Spinal cord (tissue), 10 donors: ENCODE results near the gene NRP1. TPM values are rescaled to one million over a fixed set of nuclear protein-coding genes. Genes with fewer than 3 reads are reported as not detected.

Experiments used
- DNase-seq, 6 donors: peaks; one replicate each; pipeline versions ENCODE4 v3.0.0 to v3.0.0-alpha.2; 2013 to 2015; ENCODE audit warnings: low spot score in 6 of 6, low read depth in 4 of 6
- H3K27ac ChIP-seq: one replicate; pipeline ENCODE4 v1.5.1; 2013; ENCODE audit warnings: low read depth, low read length, control low read depth
- H3K27me3 ChIP-seq: one replicate; pipeline ENCODE4 v1.6.1; 2013; ENCODE audit warnings: low read length; ENCODE audit not compliant: control insufficient read depth, insufficient read depth
- H3K36me3 ChIP-seq: one replicate; pipeline ENCODE4 v1.6.1; 2013; ENCODE audit warnings: low read length; ENCODE audit not compliant: control insufficient read depth, insufficient read depth
- H3K4me1 ChIP-seq: one replicate; pipeline ENCODE4 v1.6.1; 2013; ENCODE audit warnings: low read length; ENCODE audit not compliant: control insufficient read depth, insufficient read depth
- H3K4me3 ChIP-seq: one replicate; pipeline ENCODE4 v1.5.1; 2013; ENCODE audit warnings: low read depth, low read length, control low read depth
- H3K9me3 ChIP-seq: one replicate; pipeline ENCODE4 v1.6.1; 2013; ENCODE audit warnings: low read length; ENCODE audit not compliant: control insufficient read depth, insufficient read depth
- WGBS: methylation state at CpG from one replicate; pipeline ENCODE4 v1.1.5; 2013; ENCODE audit warnings: missing lambda C conversion rate; ENCODE audit not compliant: insufficient coverage; 5-methylcytosine and 5-hydroxymethylcytosine counted together
- polyA plus RNA-seq, 2 donors: library from polyadenylated mRNA; unstranded; fragments of 120-200 nt; gene quantifications; one replicate each; pipeline ENCODE4 v1.2.1, GENCODE V29; 2013; ENCODE audit not compliant: insufficient read length in 2 of 2
- total RNA-seq, 2 donors: library from RNA; depleted of rRNA in 1 of 2; stranded (reverse); fragments of 120-200 nt in 1 of 2; fragments of >200 nt in 1 of 2; gene quantifications; one replicate each; pipeline versions ENCODE4 v1.2.3 to v1.2.4, GENCODE V29; 2013 to 2014
- donor health status: healthy.

The NRP1 gene
- total and polyA plus RNA-seq, 4 donors: 61.8 to 96.6 (median 80.2) TPM

DNA sequence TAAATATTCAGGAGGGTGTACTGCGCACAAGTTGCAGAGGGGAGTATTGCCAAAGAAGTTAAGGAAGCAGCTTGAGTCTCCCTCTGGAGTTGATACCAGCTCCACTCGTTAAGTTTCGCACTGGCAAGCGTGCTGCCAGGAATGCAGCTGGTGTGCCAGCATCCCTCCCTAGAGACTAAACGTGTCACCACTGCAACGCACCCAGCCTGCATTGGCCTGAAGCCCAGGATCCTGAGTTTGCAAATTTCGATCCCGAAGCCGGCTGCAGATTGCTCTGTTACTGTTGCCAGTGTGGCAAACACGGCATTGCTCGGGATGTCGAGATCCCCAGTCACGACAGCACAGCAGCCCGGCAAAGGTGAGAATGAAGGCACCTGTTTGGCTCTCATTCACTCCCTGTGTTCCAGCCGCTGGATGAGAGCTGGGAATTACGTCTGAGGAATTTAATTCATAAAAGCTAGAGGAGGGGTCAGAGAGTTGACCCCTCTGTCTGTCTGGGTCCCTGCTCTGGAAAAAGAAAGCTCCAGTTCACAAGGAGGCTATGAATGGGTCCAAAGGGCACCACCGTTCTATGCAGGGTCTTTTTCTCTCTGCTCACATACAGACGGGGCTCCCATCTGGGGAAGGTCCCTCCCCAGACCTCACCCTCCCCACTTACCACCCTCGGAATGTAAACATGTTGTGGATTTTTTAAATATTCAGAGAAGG is 61.0 kb downstream of the NRP1 start:
- WGBS: 7% methylated on average over 14 of the region's 19 CpGs

DNA sequence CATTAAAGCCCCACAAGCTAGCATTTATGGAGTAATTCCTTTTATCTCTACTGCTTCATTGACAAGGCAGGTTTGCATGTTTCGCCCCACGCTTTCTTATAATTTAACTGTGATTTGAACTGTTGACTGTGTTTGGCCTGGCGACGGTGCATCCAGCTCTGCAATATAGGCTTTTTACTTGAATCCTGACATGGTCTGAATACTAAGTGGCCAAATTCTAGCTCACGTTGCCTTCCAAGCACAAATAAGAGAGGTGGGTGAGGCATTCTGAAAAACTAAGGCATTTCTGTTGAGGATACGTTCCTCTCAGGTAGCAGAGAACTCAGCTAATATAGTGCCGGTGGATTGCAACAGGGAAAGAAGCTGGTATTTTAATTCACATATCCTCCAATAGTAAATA is 61.8 kb downstream of the NRP1 start:
- H3K27ac ChIP-seq: peak overlapping the region; percentile 52
- H3K27me3 ChIP-seq: no peaks in the 10 kb centered on the region
- no peaks in the 10 kb centered on the region for H3K9me3 ChIP-seq
- H3K4me1 ChIP-seq: peaks cover 20% of the 10 kb centered on the region
- peak in 1 of 6 donors; percentile 78 for DNase-seq
- H3K4me3 ChIP-seq: no peak overlapping the region
- 15% methylated on average over 2 of the region's 7 CpGs for WGBS
- H3K36me3 ChIP-seq: peaks cover 3% of the 10 kb centered on the region

More for the DNA sequence above, 61.0 kb downstream of the NRP1 start:
- Histone ChIP-seq H3K36me3 (peaks cover 3% of the 10 kb centered on the region), H3K9me3 (no peaks in the 10 kb centered on the region), H3K27me3 (no peaks in the 10 kb centered on the region), H3K27ac (peak overlapping the region; percentile 25), H3K4me3 (no peak overlapping the region), H3K4me1 (peaks cover 20% of the 10 kb centered on the region)
- peak in 4 of 6 donors; percentile 53 to 98 (median 80) for DNase-seq

DNA sequence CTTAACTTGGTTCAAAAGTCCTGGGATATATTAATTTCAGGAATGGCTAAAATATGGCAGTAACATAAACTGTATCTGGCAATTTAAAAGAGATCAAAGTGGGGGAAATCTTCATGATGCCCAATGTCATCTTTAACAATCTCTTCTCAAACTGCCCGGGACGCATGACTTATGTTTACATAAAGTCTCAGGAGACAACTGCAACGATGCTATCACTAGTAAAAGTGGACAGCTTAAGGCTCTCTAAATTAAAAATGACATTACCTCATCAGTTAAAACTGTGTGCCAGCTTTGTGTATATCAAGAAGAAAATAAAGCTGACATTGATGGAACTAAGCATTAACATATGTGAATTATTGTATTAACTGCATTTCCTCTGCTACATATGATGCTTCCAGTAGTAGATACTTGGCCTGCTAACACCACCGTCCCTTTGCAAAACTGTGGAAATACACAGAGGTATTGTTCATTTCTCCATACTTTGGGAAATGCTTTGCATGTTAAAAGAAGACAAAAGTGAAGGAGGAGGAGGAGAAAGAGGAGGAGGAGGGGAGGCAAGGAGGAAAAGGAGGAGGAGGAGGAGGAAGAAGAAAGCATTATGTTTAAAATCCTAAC is 62.4 kb downstream of the NRP1 start:
- Histone ChIP-seq H3K36me3 (peaks cover 3% of the 10 kb centered on the region), H3K27ac (peak overlapping the region; percentile 52), H3K9me3 (no peaks in the 10 kb centered on the region), H3K4me3 (no peak overlapping the region), H3K4me1 (peaks cover 16% of the 10 kb centered on the region), H3K27me3 (no peaks in the 10 kb centered on the region)
- DNase-seq: no peak
- WGBS: no CpG with 5 or more reads among the region's 4 CpGs

DNA sequence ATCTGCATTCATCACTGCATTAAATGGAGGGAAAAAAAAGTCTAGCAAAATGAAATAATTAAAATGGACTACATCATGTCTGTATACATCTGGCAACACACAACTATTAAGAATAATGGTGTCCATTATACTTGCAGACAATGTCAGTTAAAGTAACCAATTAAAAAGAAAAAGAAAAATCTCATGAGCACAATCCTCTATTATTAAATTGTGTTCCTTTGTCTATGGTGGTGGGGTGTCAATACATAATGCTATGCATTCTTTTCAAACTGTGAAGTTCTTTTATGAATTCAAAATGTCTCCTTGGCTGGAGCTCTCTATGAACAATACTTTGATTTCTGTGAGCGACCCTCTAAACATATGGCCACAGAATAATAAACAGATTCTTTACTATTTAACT is 63.5 kb downstream of the NRP1 start:
- peak overlapping the region; percentile 6 for H3K27ac ChIP-seq
- H3K4me1 ChIP-seq: peaks cover 16% of the 10 kb centered on the region
- WGBS: 43% methylated on average over 1 of the region's 1 CpG
- H3K27me3 ChIP-seq: no peaks in the 10 kb centered on the region
- peaks cover 3% of the 10 kb centered on the region for H3K36me3 ChIP-seq
- no peak overlapping the region for H3K4me3 ChIP-seq
- no peaks in the 10 kb centered on the region for H3K9me3 ChIP-seq
- no peak for DNase-seq

DNA sequence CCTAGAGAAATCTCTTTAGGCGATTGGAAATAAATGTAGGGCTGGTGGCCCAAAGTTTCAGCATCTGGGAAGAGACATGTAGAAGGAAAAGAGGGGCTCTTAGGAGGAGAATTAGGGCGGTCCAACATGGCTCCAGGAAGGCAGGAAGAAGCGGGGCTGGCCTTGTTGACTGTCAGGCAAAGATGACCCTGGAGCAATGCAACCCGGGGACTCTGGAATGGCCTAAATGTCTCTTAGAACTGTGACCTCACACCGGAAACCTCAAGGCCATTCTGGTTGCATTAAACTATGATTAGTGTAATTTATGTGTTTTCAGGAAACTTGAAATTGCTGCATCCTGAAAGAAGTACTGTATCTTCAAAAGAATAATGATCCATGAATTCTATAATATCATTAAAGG is 66.8 kb downstream of the NRP1 start:
- no peak for DNase-seq
- H3K27ac ChIP-seq: no peak overlapping the region
- H3K4me3 ChIP-seq: no peak overlapping the region
- H3K36me3 ChIP-seq: peaks cover under 1% of the 10 kb centered on the region
- H3K4me1 ChIP-seq: peaks cover 6% of the 10 kb centered on the region
- no peaks in the 10 kb centered on the region for H3K9me3 ChIP-seq
- no peaks in the 10 kb centered on the region for H3K27me3 ChIP-seq
- WGBS: 89% methylated on average over 5 of the region's 5 CpGs

DNA sequence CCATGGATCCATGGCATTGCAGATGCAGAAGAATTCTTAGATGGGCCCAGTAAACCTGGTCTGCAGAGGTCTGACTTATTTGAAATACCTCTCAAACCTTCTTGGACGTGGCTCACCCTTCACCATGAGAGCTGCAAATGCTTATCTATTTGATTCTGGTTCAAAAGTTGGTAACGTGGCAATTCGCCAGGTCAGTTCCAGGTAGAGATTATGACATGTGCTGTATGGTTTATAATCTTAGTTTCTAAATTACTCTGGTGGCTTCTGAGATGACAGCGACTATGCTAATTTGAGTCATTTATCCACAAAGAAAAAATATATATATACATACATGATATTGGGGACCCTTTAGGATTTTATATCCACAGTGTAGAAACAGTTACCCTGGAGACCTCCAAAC is 68.8 kb downstream of the NRP1 start:
- DNase-seq: no peak
- peaks cover 4% of the 10 kb centered on the region for H3K36me3 ChIP-seq
- no peak overlapping the region for H3K27ac ChIP-seq
- H3K9me3 ChIP-seq: no peaks in the 10 kb centered on the region
- H3K4me1 ChIP-seq: no peaks in the 10 kb centered on the region
- H3K4me3 ChIP-seq: no peak overlapping the region
- H3K27me3 ChIP-seq: no peaks in the 10 kb centered on the region
- WGBS: 60% methylated on average over 1 of the region's 4 CpGs

DNA sequence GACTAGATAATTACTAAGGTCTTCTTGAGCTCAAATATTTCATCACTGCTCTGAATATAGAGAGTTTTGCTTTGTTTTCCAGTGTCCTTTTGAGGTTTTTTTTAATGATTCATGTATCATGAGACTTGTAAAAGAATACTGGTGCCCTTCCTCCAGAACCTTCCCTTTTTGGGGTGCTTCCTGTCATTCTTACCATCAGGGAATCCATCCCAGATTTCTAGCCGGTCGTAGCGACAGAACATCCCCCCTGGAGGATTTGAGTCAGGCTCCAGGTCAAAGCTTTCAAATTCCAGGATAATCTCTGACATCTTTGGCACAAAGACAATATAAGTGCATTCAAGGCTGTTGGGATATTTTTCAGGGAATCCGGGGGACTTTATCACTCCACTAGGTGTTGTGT is 71.0 kb downstream of the NRP1 start:
- DNase-seq: no peak
- Histone ChIP-seq H3K27ac (no peak overlapping the region), H3K4me3 (no peak overlapping the region), H3K4me1 (peaks cover 4% of the 10 kb centered on the region), H3K27me3 (no peaks in the 10 kb centered on the region), H3K9me3 (no peaks in the 10 kb centered on the region), H3K36me3 (peaks cover 4% of the 10 kb centered on the region)
- WGBS: no CpG with 5 or more reads among the region's 4 CpGs

DNA sequence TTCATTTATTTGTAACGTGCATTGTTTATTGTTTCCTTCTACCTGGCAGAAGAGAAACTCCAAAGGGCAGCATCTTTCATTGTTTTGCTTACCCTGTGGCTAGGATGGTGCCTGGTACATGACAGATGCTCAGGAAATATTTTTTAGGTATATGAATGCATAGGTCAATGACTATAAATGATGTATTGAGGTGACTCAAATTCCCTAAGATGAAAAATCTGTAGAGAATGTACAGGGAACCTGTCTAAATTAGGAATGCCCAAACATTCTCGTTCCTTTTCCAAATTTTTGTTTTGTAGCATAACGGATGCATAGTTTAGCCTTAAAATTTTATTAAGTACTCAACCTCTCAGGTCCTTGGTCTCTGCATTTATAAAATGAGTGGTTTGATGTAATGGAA is 71.6 kb downstream of the NRP1 start:
- Histone ChIP-seq H3K4me1 (peaks cover 4% of the 10 kb centered on the region), H3K27ac (no peak overlapping the region), H3K4me3 (no peak overlapping the region), H3K9me3 (no peaks in the 10 kb centered on the region), H3K27me3 (no peaks in the 10 kb centered on the region), H3K36me3 (peaks cover 4% of the 10 kb centered on the region)
- no CpG with 5 or more reads among the region's 3 CpGs for WGBS
- no peak for DNase-seq

DNA sequence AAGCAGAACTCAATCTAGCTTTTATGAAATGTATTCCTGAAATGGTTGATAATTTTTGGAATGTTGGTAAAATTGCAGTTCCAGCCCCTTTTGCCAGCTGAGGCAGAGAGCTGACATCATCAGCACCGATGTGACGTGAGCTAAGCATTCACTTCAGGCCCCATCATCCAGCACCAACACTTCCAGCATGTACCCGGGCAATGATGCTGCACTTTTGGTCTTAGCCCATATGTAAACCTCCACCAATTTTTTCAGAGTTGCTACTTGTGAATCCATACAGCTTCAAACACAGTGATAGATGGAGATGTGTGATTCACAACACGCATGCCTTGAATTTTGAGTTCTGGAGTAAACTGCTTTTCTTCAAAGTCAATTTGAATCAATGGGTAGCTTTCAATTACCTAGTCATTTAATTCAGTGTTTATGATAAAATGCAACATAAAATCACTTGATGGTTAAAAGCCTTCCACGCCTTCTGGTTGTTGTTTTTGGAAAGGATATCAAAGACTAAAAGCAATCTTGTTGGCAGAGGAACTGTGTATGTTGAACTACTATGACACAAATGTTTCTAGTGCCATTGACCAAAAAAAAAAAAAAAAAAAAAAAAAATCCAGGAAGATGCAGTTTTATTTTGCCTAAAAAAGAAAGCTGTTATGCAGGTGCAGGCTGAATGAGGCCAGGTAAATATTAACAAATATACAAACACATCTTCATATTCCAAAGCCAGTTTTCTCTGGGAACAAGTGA is 73.9 kb downstream of the NRP1 start:
- H3K36me3 ChIP-seq: peaks cover 4% of the 10 kb centered on the region
- no peaks in the 10 kb centered on the region for H3K27me3 ChIP-seq
- peak in 1 of 6 donors; percentile 55 for DNase-seq
- WGBS: 78% methylated on average over 3 of the region's 5 CpGs
- no peak overlapping the region for H3K27ac ChIP-seq
- H3K4me1 ChIP-seq: peaks cover 4% of the 10 kb centered on the region
- H3K4me3 ChIP-seq: no peak overlapping the region
- H3K9me3 ChIP-seq: no peaks in the 10 kb centered on the region
